CD8-positive, alpha-beta memory T cell (primary cell): ENCODE results near the gene CD44. TPM values are rescaled to one million over a fixed set of nuclear protein-coding genes. Genes with fewer than 3 reads are reported as not detected.
A peak's percentile ranks its signal among the peaks of the same experiment; 100 is the strongest.
"Not testable (repeated sequence)": the region's sequence is repeated elsewhere in the genome, so short reads cannot be mapped to it uniquely, and the experiment has no call there.

Source experiments
- CTCF ChIA-PET: fragments of 350-600 bp; sonication (Branson Sonifier 250); formaldehyde crosslinking; loops from one replicate; lab custom pipeline; 2021; ENCODE audit warnings: antibody characterized with exemption; lab: Charles Lee
- POLR2A ChIA-PET: fragments of 350-600 bp; sonication (Branson Sonifier 250); formaldehyde crosslinking; loops from one replicate; lab custom pipeline; 2021; ENCODE audit warnings: antibody characterized with exemption; lab: Charles Lee
- DNase-seq, 5 donors: peaks; one replicate each; pipeline versions ENCODE4 v3.0.0 to v3.0.0-alpha.2; 2020 to 2022; ENCODE audit warnings: mixed read lengths in 1 of 5
- H3K27ac ChIP-seq: one replicate; pipeline ENCODE4 v1.7.0; 2013; ENCODE audit warnings: low read depth, mild to moderate bottlenecking, low read length, moderate library complexity
- H3K27me3 ChIP-seq: 2 replicates; pipeline ENCODE4 v1.7.0; 2013; ENCODE audit warnings: low read length, mild to moderate bottlenecking; ENCODE audit not compliant: insufficient read depth, poor library complexity, severe bottlenecking
- H3K36me3 ChIP-seq: 2 replicates; pipeline ENCODE4 v1.7.0; 2013; ENCODE audit warnings: mild to moderate bottlenecking, low read length, moderate library complexity; ENCODE audit not compliant: insufficient read depth
- H3K4me1 ChIP-seq: 2 replicates; pipeline ENCODE4 v1.7.0; 2013; ENCODE audit warnings: mild to moderate bottlenecking, low read length, moderate library complexity; ENCODE audit not compliant: insufficient read depth
- H3K4me3 ChIP-seq: 2 replicates; pipeline ENCODE4 v1.7.0; 2013; ENCODE audit warnings: mild to moderate bottlenecking, low read length
- H3K9me3 ChIP-seq: 2 replicates; pipeline ENCODE4 v1.7.0; 2013; ENCODE audit warnings: mild to moderate bottlenecking, low read length
- H3K27ac Mint-ChIP-seq, 8 donors: one replicate each; pipeline ENCODE4 v1.8.0; 2020 to 2021; ENCODE audit warnings: mixed read lengths in 8 of 8, mild to moderate bottlenecking in 6 of 8, inconsistent platforms in 3 of 8, moderate library complexity in 3 of 8
- H3K27me3 Mint-ChIP-seq, 2 donors: one replicate each; pipeline ENCODE4 v1.8.0; 2020 to 2021; ENCODE audit warnings: mixed read lengths in 2 of 2, mild to moderate bottlenecking in 1 of 2, moderate library complexity in 1 of 2
- H3K36me3 Mint-ChIP-seq, 3 donors: one replicate each; pipeline ENCODE4 v1.8.0; 2020 to 2021; ENCODE audit warnings: mixed read lengths in 3 of 3, inconsistent platforms in 1 of 3, mild to moderate bottlenecking in 1 of 3
- H3K4me1 Mint-ChIP-seq, 3 donors: one replicate each; pipeline ENCODE4 v1.8.0; 2020 to 2021; ENCODE audit warnings: mixed read lengths in 3 of 3, inconsistent platforms in 1 of 3, mild to moderate bottlenecking in 1 of 3
- H3K4me3 Mint-ChIP-seq, 7 donors: one replicate each; pipeline ENCODE4 v1.8.0; 2020 to 2021; ENCODE audit warnings: mixed read lengths in 7 of 7, mild to moderate bottlenecking in 6 of 7, moderate library complexity in 4 of 7, inconsistent platforms in 2 of 7
- H3K9me3 Mint-ChIP-seq, 5 donors: one replicate each; pipeline ENCODE4 v1.8.0; 2020 to 2022; ENCODE audit warnings: mixed read lengths in 5 of 5, mild to moderate bottlenecking in 3 of 5, moderate library complexity in 2 of 5, inconsistent platforms in 1 of 5
- polyA plus RNA-seq: library from polyadenylated mRNA; unstranded; fragments of 300-500 nt; fragmentation: Illumina TruSeq; gene quantifications from one replicate; pipeline ENCODE4 v1.2.3, GENCODE V29; 2021
- total RNA-seq, 2 experiments: library from RNA; stranded (reverse); gene quantifications; one replicate each; pipeline ENCODE4 v1.2.3, GENCODE V29; 2021

Gene CD44
- total RNA-seq (100 to 1,000 TPM; 510 to 534 TPM), polyA plus RNA-seq (338 TPM)

DNA sequence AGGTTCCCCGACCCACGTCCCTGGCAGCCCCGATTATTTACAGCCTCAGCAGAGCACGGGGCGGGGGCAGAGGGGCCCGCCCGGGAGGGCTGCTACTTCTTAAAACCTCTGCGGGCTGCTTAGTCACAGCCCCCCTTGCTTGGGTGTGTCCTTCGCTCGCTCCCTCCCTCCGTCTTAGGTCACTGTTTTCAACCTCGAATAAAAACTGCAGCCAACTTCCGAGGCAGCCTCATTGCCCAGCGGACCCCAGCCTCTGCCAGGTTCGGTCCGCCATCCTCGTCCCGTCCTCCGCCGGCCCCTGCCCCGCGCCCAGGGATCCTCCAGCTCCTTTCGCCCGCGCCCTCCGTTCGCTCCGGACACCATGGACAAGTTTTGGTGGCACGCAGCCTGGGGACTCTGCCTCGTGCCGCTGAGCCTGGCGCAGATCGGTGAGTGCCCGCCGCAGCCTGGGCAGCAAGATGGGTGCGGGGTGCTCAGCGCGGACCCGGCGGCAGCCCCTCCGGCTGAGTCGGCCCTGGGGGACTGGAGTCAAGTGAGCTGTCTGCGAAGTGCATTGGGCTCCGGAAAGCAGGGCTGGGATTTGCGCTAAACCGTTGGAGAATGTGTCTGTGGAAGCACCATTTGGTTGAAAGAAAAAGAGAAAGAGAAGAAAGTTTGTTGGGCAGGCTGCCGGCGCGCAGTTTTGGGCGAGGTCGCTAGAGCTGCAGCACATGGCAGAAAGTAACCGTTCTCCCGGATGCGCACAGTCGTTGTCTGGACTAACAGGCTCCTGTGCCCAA lies at the start of gene CD44:
Gene CD44 (plus strand): TSS at position 229 of the 779 bp plus-strand sequence. CDS start 133 bp downstream, at position 362.
- Mint-ChIP-seq H3K27me3 (peaks cover 0 to 2% of the 10 kb centered on the region in 2 donors), H3K36me3 (peaks cover 0 to 45% (median 7%) of the 10 kb centered on the region in 3 donors), H3K4me3 (peak within 1 kb of the TSS; percentile 91 to 97 (median 95)), H3K9me3 (no peaks in the 10 kb centered on the region), H3K27ac (peak within 1 kb of the TSS; percentile 96 to 100 (median 97)), H3K4me1 (peaks cover 44 to 55% (median 53%) of the 10 kb centered on the region in 3 donors)
- Histone ChIP-seq H3K36me3 (no peaks in the 10 kb centered on the region), H3K4me1 (peaks cover 40% of the 10 kb centered on the region), H3K9me3 (no peaks in the 10 kb centered on the region), H3K27me3 (no peaks in the 10 kb centered on the region), H3K27ac (peak within 1 kb of the TSS; percentile 95), H3K4me3 (peak within 1 kb of the TSS; percentile 82)
- POLR2A ChIA-PET, result interaction anchor here (0.5 to 3.0 kb wide), 14 partner anchors 12 to 137 kb away, joined by 3 to 26 read pairs (median 4); no protein-coding TSS in a partner anchor
- DNase-seq, result peak; percentile 73 to 94 (median 83)
- CTCF ChIA-PET, result interaction anchor here (0.8 to 3.5 kb wide), 14 partner anchors 9 to 139 kb away, joined by 3 to 14 read pairs (median 4); no protein-coding TSS in a partner anchor

DNA sequence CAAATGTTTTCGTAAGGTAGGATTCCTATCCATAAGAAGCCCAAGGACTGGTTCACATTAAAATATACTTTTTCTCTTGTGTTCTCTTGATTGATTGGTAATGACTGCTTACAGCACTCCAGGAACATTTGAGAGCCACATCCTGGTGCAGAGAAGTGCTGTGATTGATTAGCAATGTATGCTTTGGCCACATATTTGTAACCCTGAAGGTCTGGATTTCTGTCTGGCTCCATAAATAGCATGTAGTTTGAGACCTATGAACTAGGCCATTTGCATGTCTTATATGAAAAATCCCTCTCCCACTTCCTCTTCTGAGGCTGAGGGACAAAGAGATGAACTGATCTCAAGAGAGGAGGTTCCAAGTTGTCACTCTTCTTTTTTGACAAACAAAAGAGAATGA lies 49.3 kb upstream of the CD44 start:
- Histone ChIP-seq H3K27me3 (no peaks in the 10 kb centered on the region), H3K27ac (no peak overlapping the region), H3K9me3 (no peaks in the 10 kb centered on the region), H3K36me3 (no peaks in the 10 kb centered on the region), H3K4me1 (peaks cover 35% of the 10 kb centered on the region), H3K4me3 (no peak overlapping the region)
- CTCF ChIA-PET, result interaction anchor here (1.3 kb wide), 1 partner anchor 24 kb away, joined by 3 read pairs; no protein-coding TSS in a partner anchor
- peaks cover 15 to 55% (median 48%) of the 10 kb centered on the region in 3 donors for H3K4me1 Mint-ChIP-seq
- H3K27me3 Mint-ChIP-seq, result no peaks in the 10 kb centered on the region
- POLR2A ChIA-PET, result interaction anchor here (0.6 to 1.2 kb wide), 2 partner anchors 42 to 76 kb away, joined by 3 read pairs; no protein-coding TSS in a partner anchor
- no peak for DNase-seq
- H3K9me3 Mint-ChIP-seq, result no peaks in the 10 kb centered on the region
- H3K27ac Mint-ChIP-seq, result no peak overlapping the region
- H3K36me3 Mint-ChIP-seq, result no peaks in the 10 kb centered on the region
- no peak overlapping the region for H3K4me3 Mint-ChIP-seq

DNA sequence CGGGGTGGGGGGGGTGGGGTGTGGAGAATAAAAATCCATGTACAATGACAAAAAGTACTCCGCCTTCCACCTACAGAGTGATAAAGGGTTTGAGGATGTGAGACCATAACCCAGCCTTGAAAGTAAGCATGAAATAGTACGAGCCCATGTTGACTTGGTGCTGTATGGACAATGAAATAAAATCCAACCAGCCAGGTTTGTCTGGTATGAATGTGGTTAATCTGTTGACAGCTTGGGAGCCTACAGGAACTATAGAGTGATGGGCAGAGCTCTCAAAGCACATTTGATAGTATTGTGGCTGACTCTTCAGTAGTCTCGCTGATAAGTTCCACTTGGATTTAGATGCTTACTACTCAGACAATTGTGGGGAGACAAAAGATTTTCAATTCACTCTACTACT lies 48.8 kb upstream of the CD44 start:
- H3K4me1 Mint-ChIP-seq, result peaks cover 12 to 55% (median 48%) of the 10 kb centered on the region in 3 donors
- no peaks in the 10 kb centered on the region for H3K9me3 Mint-ChIP-seq
- ChIA-PET CTCF (interaction anchor here (1.3 kb wide), 1 partner anchor 24 kb away, joined by 3 read pairs; no protein-coding TSS in a partner anchor), POLR2A (no interaction called here)
- H3K27ac Mint-ChIP-seq, result no peak overlapping the region
- no peaks in the 10 kb centered on the region for H3K36me3 Mint-ChIP-seq
- Histone ChIP-seq H3K27ac (no peak overlapping the region), H3K27me3 (no peaks in the 10 kb centered on the region), H3K4me1 (peaks cover 30% of the 10 kb centered on the region), H3K4me3 (no peak overlapping the region), H3K9me3 (no peaks in the 10 kb centered on the region), H3K36me3 (no peaks in the 10 kb centered on the region)
- no peak overlapping the region for H3K4me3 Mint-ChIP-seq
- no peaks in the 10 kb centered on the region for H3K27me3 Mint-ChIP-seq
- DNase-seq, result no peak

DNA sequence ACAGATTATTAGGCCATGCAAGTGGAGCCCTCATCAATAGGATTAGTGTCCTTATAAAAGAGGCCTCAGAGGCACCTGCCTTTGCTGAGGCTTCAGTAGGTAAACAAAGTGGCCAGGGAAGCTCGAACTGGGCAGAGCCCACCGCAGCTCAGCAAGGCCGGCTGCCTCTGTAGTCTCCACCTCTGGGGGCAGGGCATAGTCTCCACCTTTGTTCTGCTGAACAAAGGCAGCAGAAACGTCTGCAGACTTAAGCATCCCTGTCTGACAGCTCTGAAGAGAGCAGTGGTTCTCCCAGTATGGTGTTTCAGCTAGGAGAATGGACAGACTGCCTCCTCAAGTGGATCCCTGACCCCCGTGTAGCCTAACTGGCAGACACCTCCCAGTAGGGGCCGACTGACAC lies 48.0 kb upstream of the CD44 start:
- DNase-seq, H3K27ac Mint-ChIP-seq, POLR2A ChIA-PET, H3K27me3 Mint-ChIP-seq, H3K27me3 ChIP-seq, H3K4me3 Mint-ChIP-seq, H3K4me3 ChIP-seq, H3K9me3 ChIP-seq, H3K36me3 ChIP-seq, H3K9me3 Mint-ChIP-seq, H3K36me3 Mint-ChIP-seq, H3K27ac ChIP-seq, CTCF ChIA-PET: not testable (repeated sequence)
- H3K4me1 ChIP-seq, result peaks cover 23% of the 10 kb centered on the region
- H3K4me1 Mint-ChIP-seq, result peaks cover 17 to 55% (median 47%) of the 10 kb centered on the region in 3 donors

DNA sequence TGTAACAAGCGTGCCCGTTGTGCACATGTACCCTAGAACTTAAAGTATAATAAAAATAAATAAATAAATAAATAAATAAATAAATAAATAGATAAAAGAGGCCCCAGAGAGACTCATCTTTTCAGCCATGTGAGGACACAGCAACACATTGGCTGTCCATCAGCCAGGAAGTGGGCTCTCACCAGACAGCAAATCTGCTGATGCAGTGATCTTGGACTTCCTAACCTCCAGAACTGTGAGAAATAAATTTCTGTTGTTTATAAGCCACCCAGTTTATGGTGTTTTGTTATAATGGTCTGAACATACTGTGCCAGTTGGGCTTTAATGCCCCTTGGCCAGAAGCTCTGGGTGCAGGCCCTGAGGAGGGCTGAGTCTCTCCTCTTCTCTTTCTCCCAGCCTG lies 42.2 kb upstream of the CD44 start:
- Mint-ChIP-seq H3K36me3 (peaks cover 0 to 6% (median 3%) of the 10 kb centered on the region in 3 donors), H3K9me3 (peaks cover 0 to 5% (median 0%) of the 10 kb centered on the region in 5 donors), H3K4me3 (no peak overlapping the region), H3K4me1 (peaks cover 9 to 29% (median 24%) of the 10 kb centered on the region in 3 donors), H3K27ac (peak overlapping the region in 1 of 8 donors; percentile 68), H3K27me3 (no peaks in the 10 kb centered on the region)
- Histone ChIP-seq H3K4me1 (no peaks in the 10 kb centered on the region), H3K27me3 (no peaks in the 10 kb centered on the region), H3K4me3 (no peak overlapping the region), H3K36me3 (no peaks in the 10 kb centered on the region), H3K9me3 (no peaks in the 10 kb centered on the region), H3K27ac (no peak overlapping the region)
- CTCF ChIA-PET, result no interaction called here
- no peak for DNase-seq
- POLR2A ChIA-PET, result no interaction called here

DNA sequence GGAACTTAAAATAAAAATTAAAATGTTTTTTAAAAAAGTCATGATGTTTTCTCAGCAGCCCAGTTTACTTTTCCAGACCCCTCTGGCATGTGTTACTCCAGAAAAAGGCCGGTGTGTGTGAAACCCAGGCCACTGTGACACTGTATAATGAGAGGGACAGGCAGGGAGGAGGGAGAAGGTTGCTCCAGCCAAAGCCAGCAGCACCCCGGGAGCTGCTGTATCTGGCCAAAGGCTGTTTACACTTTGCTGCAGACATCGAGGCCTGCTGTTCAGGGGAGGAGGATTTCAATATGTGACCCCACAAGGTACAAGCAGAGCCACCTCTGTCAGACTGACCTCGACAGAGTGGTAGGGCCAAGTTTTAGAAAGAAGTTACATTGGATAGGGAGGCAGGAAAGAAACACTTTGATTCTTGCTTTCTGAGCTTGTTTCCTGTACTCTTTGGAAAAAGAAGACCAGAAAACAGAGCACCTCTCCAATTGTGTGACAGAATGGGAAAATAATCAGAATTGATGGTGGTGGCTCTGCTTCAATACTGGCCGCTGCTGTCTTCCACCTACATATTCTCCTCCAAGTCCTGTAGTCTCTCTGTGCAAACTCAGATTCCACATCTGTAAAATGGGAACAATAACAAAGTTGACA lies 41.0 kb upstream of the CD44 start:
- ChIA-PET POLR2A (no interaction called here), CTCF (no interaction called here)
- H3K27ac ChIP-seq, result no peak overlapping the region
- peaks cover 0 to 5% (median 0%) of the 10 kb centered on the region in 5 donors for H3K9me3 Mint-ChIP-seq
- H3K4me1 Mint-ChIP-seq, result peaks cover 9 to 26% (median 24%) of the 10 kb centered on the region in 3 donors
- H3K27ac Mint-ChIP-seq, result no peak overlapping the region
- H3K27me3 ChIP-seq, result no peaks in the 10 kb centered on the region
- no peak overlapping the region for H3K4me3 ChIP-seq
- no peak overlapping the region for H3K4me3 Mint-ChIP-seq
- no peaks in the 10 kb centered on the region for H3K27me3 Mint-ChIP-seq
- no peaks in the 10 kb centered on the region for H3K9me3 ChIP-seq
- peaks cover 0 to 6% (median 3%) of the 10 kb centered on the region in 3 donors for H3K36me3 Mint-ChIP-seq
- no peaks in the 10 kb centered on the region for H3K4me1 ChIP-seq
- no peak for DNase-seq
- H3K36me3 ChIP-seq, result no peaks in the 10 kb centered on the region

DNA sequence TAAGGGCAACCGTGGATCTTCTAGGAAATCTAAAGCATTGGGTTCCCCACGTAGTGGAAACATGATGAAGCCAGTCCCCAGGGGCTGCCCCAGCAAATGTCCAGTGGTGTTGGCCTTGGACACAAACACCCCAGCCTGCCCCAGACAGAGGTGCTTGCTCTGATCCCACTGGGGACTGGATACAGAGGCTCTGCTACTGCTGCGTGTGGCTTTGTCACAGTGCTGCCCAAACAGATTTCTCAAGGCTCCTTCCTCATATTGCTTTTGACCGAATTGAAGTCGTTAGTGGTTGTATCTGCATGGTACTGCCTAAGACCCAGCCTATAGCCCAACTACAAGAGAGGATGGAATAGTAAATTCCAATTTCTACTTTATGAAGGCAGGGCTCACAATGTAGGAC lies 40.1 kb upstream of the CD44 start:
- no peaks in the 10 kb centered on the region for H3K36me3 ChIP-seq
- H3K27me3 ChIP-seq, result no peaks in the 10 kb centered on the region
- peaks cover 0 to 5% (median 0%) of the 10 kb centered on the region in 5 donors for H3K9me3 Mint-ChIP-seq
- H3K4me3 Mint-ChIP-seq, result no peak overlapping the region
- H3K9me3 ChIP-seq, result no peaks in the 10 kb centered on the region
- CTCF ChIA-PET, result no interaction called here
- H3K4me1 ChIP-seq, result no peaks in the 10 kb centered on the region
- H3K4me3 ChIP-seq, result no peak overlapping the region
- no peak overlapping the region for H3K27ac ChIP-seq
- H3K27me3 Mint-ChIP-seq, result no peaks in the 10 kb centered on the region
- no peak overlapping the region for H3K27ac Mint-ChIP-seq
- DNase-seq, result no peak
- POLR2A ChIA-PET, result no interaction called here
- H3K36me3 Mint-ChIP-seq, result peaks cover 0 to 6% (median 3%) of the 10 kb centered on the region in 3 donors
- H3K4me1 Mint-ChIP-seq, result peaks cover 9 to 26% (median 24%) of the 10 kb centered on the region in 3 donors
